ENCODE measurements around the gene CD70.
"Not testable (repeated sequence)": the region's sequence is repeated elsewhere in the genome, so short reads cannot be mapped to it uniquely, and the experiment has no call there.

The CD70 gene

DNA sequence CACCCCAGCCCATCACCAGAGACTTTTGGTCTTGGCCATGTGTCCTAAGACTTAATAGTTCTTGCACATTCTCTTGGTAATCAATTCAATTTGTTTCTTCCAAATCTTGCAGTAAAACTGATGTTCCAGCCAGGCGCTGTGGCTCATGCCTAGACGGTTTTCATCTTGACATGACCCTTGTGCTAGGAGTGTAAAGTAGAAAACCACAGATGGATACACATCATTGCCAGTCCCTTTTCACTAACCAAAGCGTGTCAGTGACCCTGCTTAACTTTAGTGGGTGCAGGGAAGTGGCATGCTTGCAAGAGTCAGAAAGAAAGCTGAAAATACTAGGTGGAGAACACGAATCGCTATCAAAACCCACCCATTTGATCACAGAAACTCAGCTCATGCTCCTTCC lies 18.0 kb upstream of the CD70 start:
- Histone ChIP-seq H3K4me3 (ENCODE audit: low read depth, low read length) (no peak overlapping the region), H3K36me3 (replicated peaks) (no peaks in the 10 kb centered on the region), H3K27ac (no peak overlapping the region), H3K27me3 (replicated peaks) (no peaks in the 10 kb centered on the region)
- TF ChIP-seq, protein P1, sequence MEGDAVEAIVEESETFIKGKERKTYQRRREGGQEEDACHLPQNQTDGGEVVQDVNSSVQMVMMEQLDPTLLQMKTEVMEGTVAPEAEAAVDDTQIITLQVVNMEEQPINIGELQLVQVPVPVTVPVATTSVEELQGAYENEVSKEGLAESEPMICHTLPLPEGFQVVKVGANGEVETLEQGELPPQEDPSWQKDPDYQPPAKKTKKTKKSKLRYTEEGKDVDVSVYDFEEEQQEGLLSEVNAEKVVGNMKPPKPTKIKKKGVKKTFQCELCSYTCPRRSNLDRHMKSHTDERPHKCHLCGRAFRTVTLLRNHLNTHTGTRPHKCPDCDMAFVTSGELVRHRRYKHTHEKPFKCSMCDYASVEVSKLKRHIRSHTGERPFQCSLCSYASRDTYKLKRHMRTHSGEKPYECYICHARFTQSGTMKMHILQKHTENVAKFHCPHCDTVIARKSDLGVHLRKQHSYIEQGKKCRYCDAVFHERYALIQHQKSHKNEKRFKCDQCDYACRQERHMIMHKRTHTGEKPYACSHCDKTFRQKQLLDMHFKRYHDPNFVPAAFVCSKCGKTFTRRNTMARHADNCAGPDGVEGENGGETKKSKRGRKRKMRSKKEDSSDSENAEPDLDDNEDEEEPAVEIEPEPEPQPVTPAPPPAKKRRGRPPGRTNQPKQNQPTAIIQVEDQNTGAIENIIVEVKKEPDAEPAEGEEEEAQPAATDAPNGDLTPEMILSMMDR (IDR thresholded peaks at IDR 0.05; ENCODE audit: low read depth, low read length, missing control alignments) = no peak
- DNase-seq = no peak
- in situ Hi-C loops (cut with HindIII; ENCODE audit: low pct_ligation_motif_present, low sequenced_read_pairs) = no loop called here

- in situ Hi-C loops (cut with HindIII; ENCODE audit: low pct_ligation_motif_present, low sequenced_read_pairs); H3K36me3 ChIP-seq (replicated peaks); H3K27ac ChIP-seq; H3K4me3 ChIP-seq (ENCODE audit: low read depth, low read length); H3K27me3 ChIP-seq (replicated peaks); DNase-seq: not testable (repeated sequence)
Observed at GRCh38 chr19:6608146-6608545, 17.2 kb upstream of the CD70 start.

DNA sequence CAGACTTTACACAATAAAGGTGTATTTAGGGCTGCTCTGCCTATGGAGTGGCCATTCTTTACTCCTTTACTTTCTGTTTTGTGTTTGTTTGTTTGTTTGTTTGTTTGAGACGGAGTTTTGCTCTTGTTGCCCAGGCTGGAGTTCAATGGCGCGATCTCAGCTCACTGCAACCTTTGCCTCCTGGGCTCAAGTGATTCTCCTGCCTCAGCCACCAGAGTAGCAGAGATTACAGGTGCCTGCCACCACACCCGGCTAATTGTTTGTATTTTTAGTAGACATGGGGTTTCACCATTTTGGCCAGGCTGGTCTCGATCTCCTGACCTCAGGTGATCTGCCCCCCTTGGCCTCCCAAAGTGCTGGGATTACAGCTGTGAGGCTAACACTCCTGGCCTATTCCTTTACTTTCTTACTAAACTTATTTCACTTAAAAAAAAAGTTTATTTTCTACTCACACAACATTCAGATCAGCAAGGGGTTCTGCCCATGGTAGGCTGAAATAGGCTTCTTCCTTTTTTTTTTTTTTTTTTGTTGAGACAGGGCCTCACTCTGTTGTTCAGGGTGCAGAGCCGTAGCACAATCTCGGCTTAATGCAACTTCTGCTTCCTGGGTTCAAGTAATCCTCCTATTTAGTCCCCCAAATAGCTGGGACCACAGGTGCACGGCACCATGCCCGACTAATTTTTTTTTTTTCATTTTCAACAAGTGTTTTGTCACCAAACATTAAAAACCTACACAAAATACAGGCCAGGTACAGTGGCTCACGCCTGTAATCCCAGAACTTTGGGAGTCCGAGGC lies 15.5 kb upstream of the CD70 start:
- H3K36me3 ChIP-seq (replicated peaks); in situ Hi-C loops (cut with HindIII; ENCODE audit: low pct_ligation_motif_present, low sequenced_read_pairs); H3K27me3 ChIP-seq (replicated peaks); H3K27ac ChIP-seq; H3K4me3 ChIP-seq (ENCODE audit: low read depth, low read length); DNase-seq: not testable (repeated sequence)

DNA sequence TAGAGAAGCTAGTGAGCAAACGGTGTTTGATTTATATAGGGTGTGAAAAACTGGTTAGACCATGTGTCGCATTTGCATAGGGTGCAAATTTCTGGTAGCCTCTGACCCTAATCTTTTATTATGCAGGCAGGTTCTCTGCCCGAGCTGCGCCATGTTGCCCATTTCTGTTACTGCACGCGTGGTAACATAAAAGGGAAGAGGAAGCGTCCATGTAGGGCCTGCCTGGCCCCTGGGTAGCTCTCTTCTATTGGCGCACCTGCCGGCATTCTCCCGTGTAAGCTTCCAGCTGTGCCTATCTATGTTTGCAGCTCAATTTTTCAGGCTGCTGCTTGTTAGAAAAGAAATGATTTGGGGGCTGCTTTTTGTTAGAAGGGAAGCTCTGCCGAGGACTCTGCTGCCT lies 14.0 kb upstream of the CD70 start:
- in situ Hi-C loops (cut with HindIII; ENCODE audit: low pct_ligation_motif_present, low sequenced_read_pairs) = no loop called here
- Histone ChIP-seq H3K36me3 (replicated peaks) (no peaks in the 10 kb centered on the region), H3K27me3 (replicated peaks) (no peaks in the 10 kb centered on the region), H3K4me3 (ENCODE audit: low read depth, low read length) (no peak overlapping the region), H3K27ac (no peak overlapping the region)
- TF ChIP-seq, protein P1 (IDR thresholded peaks at IDR 0.05; ENCODE audit: low read depth, low read length, missing control alignments) = no peak
- no peak for DNase-seq

DNA sequence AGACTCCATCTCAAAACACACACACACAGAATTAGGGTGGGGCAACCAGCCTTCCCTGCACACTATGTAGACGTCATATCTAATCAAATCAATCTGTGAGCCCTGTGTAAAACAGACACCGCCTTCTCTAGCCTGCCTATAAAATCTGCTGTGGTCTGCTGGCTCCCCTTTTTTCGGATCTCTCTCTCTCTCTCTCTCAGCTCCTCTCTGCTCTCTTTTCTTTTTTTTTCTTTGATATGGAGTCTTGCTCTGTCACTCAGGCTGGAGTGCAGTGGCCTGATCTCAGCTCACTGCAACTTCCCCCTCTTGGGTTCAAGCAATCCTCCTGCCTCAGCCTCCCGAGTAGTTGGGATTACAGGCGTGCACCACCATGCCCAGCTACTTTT lies 11.8 kb upstream of the CD70 start:
- Histone ChIP-seq H3K4me3 (ENCODE audit: low read depth, low read length) (no peak overlapping the region), H3K36me3 (replicated peaks) (no peaks in the 10 kb centered on the region), H3K27ac (no peak overlapping the region), H3K27me3 (replicated peaks) (no peaks in the 10 kb centered on the region)
- TF ChIP-seq, protein P1 (IDR thresholded peaks at IDR 0.05; ENCODE audit: low read depth, low read length, missing control alignments) = no peak
- DNase-seq = no peak
- in situ Hi-C loops (cut with HindIII; ENCODE audit: low pct_ligation_motif_present, low sequenced_read_pairs) = no loop called here

GRCh38 chr19:6601537-6602052 lies 10.6 kb upstream of the CD70 start:
- H3K27ac ChIP-seq; in situ Hi-C loops (cut with HindIII; ENCODE audit: low pct_ligation_motif_present, low sequenced_read_pairs); H3K36me3 ChIP-seq (replicated peaks); H3K4me3 ChIP-seq (ENCODE audit: low read depth, low read length); H3K27me3 ChIP-seq (replicated peaks); DNase-seq: not testable (repeated sequence)

DNA sequence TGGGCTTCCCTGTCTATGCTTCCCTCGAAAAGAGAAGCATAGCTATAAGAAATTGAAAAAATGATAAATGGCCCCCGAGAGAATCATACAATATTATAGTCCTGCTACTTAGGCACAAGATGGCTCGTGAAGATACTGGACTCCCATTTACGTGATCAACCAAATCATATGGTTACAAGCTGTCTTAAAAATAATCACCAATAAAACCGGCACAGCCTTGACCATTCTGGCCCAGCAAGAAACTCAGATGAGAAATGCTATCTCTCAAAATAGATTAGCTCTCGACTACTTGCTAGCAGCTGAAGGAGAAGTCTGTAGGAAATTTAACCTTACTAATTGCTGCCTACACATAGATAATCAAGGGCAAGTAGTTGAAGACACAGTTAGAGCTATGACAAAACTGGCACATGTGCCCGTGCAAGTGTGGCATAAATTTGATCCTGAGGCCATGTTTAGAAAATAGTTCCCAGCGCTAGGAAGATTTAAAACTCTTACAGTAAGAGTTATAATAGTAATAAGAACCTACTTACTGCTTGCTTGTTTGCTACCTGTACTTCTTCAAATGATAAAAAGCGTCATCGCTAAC lies 10.1 kb upstream of the CD70 start:
- not testable (repeated sequence) for H3K27me3 ChIP-seq (replicated peaks); H3K36me3 ChIP-seq (replicated peaks); H3K27ac ChIP-seq

More for the DNA sequence above, 10.1 kb upstream of the CD70 start:
- in situ Hi-C loops (cut with HindIII; ENCODE audit: low pct_ligation_motif_present, low sequenced_read_pairs); DNase-seq; H3K4me3 ChIP-seq (ENCODE audit: low read depth, low read length): not testable (repeated sequence)
